DMS 273 (cell line): Measurements from ENCODE around the gene GIMAP7.
"Not testable (repeated sequence)": the region's sequence is repeated elsewhere in the genome, so short reads cannot be mapped to it uniquely, and the experiment has no call there.

Source experiments
- DNase-seq: peaks from one replicate; lab custom pipeline; 2025; ENCODE audit not compliant: unreplicated experiment; lab: John Stamatoyannopoulos, UW

The GIMAP7 gene

DNA sequence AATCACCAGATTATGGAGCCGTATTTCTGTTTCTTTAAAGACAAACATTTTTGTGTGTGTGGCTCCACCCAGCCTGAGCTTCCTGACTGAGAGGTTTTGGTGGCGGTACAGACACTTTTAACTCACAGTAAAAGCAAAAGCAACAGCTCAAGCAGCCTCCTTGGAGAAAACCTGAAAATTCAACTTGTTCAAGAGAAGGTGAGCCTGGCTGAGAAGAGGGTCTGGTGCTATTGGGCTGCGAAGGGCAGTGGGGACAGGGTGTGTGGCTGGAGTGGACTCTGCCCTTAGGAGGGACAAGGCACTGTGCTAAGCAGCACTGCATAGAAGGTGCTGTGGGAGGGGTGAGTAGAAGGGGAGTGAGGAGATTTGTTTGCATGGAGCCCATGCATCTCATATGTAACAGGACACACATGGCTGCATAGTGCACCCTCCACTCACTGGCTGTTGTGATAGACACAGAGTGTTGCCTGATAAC, at the start of gene GIMAP7:
Gene GIMAP7, plus strand, starts transcription at position 125 of the 475 bp plus-strand sequence. CDS start 5,103 bp downstream, outside the sequence.
- no peak for DNase-seq

DNA sequence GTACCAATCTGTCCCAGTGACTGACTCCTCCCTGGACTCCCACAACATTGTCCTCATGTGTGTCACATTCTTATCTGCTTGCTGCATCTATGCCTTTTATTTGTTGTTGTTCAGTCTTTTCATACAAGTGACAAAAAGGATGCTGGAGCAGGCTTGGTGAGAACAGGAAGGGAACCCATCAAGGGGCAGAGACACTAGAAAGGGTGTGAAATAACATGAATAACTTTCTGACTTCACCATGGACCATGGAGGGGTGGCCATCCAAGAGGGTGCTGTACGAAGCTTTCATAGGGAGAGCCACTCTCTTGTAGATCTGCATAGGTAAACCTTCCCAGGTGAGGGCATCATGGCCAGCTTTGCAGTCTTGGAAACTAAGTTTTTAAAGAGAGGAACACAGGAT, 49.7 kb upstream of the GIMAP7 start:
- DNase-seq = no peak

DNA sequence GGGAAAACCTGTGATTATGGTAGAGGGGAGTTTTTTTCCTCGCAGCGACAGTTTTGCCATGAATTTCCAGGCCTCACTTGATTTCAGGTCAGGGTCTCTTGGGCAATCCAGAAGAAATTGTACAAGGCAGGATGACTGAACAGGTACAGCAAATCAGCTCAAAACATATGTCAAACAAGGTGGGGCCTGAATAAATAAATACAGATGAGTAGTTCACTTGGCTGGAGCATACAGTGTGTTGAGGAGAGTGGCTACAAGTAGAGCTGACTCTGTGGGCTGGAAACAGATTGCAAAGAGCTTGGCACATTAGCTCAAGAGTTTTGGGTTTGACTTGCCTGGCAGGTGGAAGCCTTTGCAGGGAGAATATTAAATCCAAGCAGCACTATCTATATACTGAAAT, 49.3 kb upstream of the GIMAP7 start:
- DNase-seq = no peak

DNA sequence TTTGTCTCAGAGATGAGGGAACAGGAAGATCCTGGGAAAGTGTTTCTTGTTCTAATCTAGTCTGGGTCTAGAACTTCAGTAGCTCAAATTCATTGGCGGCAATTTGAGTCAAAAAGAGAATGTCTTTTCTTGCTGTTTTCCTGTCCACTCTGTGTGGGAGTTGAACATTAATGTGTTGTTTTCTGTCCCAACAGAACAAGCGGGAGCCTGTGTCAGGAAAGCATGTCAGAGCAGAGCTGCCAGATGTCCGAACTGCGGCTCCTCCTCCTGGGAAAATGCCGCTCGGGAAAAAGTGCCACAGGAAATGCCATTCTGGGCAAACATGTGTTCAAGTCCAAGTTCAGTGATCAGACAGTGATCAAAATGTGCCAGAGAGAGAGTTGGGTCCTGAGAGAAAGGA, 48.2 kb upstream of the GIMAP7 start:
- DNase-seq = no peak

DNA sequence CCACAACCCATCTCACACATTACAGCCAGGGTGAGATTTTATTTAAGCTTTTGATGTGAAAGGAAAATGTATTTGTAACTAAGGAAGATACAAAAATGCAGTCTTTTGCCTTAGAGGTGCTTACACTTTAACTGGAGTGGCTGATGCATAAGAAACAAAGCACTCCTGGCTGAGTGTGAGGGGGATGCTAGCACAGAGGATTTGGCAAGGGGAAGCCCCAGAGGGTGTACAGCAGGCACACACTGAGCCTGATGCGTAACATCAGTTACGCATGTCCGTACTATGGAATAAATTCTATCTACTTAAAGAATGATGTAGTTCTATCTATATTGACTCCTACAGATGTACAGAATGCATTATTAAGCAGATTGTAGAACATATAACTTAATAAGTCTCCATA, 46.4 kb upstream of the GIMAP7 start:
- DNase-seq = no peak

DNA sequence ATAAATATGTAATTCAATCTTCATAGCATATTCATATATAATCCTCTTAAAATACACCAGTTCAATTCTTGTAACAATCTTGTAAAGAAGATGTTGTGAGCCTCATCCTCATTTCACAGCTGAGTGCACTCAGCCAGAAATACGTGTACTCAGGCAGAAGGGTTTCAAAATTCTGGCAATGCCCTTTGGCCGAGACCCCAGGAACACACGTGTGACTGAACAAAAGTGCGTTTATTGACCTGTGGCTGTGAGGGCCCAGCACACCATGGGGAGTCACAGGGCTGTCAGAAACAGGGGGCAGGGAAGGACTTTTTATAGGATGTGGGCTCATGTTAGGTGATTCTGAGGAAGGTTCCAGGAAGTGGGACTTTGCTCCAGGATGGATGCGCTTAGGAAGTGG, 42.8 kb upstream of the GIMAP7 start:
- DNase-seq = no peak

DNA sequence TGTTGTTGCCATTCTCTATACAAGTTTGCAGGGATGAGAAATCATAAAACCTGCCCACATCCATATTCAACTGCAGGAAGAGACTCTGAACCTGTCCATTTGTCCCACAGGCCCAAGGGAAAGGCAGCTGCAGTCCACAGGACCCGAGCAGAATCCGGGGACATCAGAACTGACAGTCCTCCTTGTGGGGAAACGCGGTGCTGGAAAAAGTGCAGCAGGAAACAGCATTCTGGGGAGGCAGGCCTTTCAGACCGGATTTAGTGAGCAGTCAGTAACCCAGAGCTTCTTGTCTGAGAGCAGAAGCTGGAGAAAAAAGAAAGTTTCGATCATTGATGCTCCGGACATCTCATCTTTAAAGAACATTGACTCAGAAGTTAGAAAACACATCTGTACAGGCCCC, 40.8 kb upstream of the GIMAP7 start:
- DNase-seq = no peak

DNA sequence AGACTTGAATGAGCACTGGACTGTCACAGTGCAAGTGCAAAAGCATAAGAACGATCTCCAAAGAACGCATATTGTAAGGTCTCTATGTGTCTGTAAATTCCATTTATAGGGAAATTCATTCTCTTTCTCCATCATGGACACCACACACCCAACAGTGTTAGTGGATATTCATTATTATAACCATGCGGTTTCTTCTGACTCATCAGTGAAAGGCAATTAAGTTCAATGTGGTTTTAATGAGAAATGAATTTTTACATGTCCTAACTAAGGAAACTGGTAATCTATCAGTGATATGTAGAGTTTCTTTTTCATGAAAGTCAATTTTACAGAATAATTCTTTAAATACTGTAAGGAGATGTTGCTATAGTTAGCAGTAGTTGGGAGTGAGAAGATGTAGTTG, 38.4 kb upstream of the GIMAP7 start:
- no peak for DNase-seq

DNA sequence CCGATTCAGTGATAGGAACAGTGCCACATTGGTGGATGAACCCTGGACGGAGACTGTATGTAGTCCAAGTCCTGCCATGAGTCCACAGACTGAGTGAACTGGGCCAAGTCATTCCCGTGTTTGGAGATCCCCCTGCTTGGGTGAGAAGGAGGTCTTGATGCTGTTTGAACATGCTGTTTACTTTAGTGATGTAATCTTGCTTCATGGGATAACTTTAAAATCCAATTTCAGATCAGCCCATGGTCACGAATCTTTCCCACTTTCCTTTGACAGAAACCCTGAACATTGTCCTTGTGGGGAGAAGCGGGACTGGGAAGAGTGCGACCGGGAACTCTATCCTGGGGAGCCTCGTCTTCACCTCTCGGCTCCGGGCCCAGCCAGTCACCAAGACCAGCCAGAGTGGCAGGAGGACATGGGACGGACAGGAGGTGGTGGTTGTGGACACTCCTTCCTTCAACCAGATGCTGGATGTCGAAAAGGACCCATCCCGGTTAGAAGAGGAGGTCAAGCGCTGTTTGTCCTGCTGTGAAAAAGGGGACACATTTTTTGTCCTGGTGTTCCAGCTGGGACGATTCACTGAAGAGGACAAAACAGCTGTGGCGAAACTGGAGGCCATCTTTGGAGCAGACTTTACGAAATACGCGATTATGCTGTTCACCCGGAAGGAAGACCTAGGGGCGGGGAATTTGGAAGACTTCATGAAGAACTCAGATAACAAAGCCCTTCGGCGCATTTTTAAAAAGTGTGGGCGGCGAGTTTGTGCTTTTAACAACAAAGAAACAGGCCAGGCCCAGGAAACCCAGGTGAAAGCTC, 37.6 kb upstream of the GIMAP7 start:
- DNase-seq = no peak

DNA sequence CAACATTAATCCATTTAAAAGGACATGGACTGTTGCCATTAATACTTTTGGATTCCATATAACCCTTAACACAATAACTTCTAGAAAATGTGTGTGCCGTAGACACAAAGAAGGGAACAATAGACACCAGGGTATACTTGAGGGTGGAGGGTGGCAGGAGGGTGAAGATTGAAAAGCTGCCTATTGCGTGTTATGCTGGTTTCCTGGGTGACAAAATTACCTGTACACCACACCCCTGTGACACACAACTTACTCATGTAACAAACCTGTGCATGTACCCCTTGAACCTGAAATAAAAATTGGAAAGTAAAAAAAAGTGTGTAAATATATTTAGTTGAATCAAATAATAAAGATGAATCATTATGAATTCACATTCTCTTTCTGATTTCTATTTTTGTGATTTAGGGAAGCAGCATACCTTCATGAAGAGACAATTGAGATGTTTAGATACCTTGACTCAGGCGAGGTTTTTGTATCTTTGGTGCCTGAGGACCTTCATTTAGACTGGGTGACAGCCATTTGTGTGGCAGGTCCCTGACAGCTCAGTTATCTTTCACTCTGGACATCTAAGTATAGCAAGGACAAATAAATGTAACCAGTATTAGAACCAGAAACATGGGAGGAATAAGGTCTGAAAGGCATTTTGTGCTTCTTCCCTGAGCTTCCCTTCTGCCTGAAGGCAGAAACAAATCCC, 35.5 kb upstream of the GIMAP7 start:
- no peak for DNase-seq

DNA sequence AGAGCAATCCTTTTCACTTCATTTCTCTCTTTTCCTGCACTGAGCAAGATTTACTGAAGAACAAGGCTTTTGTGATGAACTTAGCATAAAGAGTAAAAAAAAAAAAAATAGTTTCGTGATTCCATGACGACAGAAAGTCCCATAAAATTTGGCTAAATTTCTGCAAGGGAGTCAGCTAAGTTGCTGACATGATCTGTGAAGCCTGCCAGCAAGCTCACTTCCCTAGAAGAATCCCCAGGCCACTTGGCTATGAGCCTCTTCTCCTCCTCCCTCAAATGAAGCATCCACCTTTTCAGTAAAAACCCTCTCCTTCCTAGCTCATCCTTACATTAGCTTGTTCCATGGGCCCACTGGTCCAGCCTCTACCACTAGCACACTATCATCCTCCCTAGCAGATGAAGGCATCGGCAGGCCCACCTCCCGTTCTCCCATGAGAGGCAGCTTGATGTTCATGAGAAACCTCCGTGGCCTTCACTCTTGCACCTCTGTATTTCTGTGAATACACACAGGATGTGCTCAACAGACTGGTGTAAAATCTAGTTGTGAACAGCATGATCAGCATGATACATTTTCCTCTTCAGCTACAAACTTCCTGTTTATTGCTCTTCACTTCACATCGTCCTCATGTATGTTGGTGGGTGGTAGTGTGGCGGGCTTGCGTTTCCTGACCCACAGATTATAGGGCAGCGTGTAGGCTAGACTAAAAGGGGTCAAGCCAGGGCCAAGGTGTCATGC, 33.3 kb upstream of the GIMAP7 start:
- no peak for DNase-seq

DNA sequence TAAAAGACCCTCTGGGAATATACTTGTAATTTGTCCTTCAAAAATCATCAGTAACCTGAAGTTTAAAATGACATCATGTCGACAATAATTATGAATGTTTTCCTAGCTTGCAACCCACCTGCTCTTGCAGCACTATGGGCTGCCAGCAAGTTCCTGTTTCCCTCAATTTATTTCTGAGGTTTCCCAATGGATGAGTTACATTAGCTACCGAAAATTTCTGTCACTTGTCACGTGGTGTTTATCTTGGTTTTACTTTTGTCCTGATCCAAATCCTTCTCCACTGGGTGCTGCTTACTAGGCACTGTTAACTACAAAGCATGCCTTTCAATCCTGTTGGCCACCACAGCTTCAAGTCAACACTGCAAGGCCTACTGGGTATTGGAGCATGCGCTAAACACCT, 32.8 kb upstream of the GIMAP7 start:
- no peak for DNase-seq

DNA sequence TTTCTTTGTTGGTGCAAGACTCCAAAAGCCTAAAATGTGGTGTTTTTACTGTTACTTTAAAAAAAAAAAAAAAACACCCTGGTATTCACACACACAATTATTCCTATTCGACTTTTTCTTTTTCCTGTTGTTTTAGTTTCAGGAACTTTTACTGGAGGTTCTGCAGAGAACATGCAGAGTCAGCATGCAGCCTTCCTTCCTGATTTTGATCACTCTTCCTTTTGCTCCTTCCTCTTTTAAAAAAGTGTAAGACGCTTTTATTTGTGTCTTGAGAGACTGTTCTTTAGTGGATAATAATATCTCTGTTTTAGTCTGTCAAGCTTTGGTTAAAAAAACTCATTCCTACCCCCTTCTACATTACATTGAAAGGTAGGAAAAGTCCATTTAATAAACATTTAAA, 31.2 kb upstream of the GIMAP7 start:
- not testable (repeated sequence) for DNase-seq

DNA sequence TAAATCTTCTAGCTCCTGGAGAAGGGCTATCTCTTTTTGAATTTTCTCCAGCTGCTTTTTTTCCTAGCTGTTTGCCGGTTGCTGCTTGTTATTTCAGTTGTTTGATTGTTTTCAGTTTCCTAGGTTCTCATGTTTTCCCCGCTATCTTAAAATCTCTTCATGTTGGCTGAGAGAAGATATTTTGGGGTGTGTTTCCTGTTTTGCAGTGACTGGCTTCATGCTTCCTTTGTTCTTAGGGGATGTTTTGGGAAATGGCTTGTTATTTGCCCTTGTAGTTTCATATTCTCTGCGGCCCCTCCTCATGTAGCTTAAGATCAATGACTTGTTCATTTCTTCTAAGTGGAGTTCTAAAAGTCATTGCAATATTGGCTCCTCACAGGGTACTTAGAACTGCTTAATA, 30.6 kb upstream of the GIMAP7 start:
- not testable (repeated sequence) for DNase-seq

DNA sequence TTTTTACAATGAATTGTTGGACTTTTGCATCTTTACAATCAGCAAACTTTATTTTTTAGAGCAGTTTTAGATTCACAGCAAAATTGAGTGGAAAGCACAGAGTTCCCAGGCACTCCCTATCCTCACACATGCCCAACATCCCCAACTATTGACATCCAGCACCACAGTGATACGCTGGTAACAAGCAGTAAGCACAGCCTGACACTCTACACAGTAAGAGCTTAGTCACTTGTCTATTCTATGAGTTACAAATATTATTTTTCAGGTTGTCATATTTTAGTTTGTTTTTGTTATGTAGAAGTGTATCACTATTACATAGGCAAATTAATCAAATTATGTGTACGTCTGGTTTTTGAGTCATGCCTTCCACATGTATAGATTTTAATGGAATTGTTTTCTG, 27.0 kb upstream of the GIMAP7 start:
- no peak for DNase-seq

DNA sequence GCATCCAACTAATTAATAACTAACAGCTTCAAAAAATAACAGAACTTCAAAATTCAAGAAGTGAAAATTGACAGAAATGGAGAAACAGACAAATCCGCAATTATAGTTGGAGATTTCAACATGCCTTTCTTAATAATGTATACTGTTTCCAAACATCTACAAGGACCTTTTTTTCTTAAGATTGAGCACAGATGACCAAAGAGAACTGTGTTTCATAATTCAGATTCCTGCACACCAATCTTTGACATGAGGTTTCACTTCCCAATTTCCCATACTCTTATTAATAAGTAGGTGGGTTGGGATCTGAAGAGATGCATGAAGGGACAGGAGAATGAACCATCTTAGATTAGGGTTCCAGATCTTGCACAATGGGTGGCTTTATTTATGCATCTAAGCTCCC, 24.9 kb upstream of the GIMAP7 start:
- DNase-seq = no peak

DNA sequence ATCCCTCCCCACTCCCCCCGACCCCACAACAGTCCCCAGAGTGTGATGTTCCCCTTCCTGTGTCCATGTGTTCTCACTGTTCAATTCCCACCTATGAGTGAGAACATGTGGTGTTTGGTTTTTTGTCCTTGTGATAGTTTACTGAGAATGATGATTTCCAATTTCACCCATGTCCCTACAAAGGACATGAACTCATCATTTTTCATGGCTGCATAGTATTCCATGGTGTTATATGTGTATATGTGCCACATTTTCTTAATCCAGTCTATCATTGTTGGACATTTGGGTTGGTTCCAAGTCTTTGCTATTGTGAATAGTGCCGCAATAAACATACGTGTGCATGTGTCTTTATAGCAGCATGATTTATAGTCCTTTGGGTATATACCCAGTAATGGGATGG, 21.2 kb upstream of the GIMAP7 start:
- DNase-seq = not testable (repeated sequence)

DNA sequence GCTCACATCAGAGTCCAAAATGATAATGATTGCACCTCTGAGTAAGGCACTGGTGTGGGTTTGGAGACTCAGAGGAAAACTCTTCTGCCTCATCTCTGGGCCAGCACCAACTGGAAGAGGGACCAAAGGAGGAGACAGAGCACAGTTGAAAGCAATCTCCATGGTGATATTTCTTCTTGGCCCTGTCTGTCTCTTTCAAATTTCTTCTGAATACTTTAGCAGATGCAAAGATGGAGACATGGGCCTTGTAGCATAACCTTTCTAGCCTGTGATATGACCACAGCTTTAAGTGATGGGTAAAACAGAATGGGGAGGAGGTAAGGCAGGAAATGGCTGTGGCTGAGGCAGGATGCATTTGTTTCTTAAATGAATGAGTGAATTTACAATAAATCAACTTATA, 12.2 kb upstream of the GIMAP7 start:
- DNase-seq = no peak

DNA sequence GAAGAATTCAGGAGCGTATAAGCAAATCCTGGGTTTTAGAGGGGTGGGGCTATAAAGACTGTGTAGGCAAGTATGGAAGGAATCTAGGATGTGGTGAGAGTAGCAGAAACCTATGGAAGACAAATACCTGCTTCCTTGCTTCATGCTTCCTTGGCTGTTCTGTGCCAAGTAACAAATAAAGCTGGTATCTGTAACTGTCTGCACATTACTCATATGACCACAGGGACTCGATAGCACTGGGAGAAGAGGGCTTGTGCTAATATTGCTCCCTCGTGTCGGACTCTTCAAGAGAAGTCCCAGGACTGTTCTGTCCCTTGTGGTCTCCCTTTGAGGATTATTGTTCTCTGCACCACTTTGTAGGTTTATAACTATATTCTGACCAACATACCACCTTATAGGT, 11.5 kb upstream of the GIMAP7 start:
- no peak for DNase-seq

DNA sequence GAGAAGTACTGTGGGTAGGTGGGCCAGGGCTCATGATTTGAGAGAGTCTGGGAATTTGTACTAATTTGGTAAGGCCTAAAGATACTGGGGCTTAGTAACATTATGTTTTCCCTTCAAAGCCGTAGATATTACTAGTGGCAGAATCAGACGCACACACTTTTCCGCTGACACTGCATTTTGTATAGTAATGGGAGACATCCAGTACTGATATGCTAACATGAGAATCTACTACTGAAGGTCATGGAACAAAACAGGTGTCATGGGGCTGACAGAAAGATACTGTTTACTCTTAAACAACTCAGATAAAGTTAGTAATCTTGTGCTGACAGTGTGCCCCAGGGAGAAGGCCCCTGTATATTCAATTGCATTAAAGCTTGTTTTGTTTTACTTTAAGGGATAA, 11.1 kb upstream of the GIMAP7 start:
- DNase-seq = no peak

DNA sequence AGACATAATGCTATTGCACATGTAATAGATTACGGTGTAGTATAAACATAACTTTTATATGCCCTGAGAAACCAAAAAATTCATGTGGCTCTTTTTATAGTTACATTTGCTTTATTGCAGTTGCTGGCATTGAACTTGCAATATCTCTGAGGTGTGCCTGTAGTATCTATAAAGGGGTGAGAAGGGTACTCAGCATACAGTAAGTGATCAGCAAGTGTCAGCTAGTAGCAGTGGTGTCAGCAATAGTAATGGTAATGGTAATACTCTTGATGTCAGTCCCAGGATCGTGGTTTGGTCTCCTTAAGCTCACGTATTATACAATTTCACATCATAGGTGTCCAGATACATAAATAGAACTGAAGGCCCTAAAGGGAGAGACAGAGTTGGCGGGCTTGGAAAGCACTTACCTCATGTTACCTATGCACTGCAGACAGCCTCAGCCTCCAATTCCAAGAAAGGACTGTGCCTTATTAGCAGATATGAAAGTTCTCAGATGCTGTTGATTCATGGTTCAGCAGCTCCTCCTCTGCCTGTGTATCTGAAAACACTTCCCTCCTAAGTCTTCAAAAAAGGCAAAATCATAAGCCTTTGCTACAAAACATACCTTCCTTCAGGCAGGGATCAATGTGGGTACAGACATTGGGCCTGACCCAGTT, 6.6 kb upstream of the GIMAP7 start:
- DNase-seq = no peak
